SK-N-SH (cell line): Measurements from ENCODE around the gene FHOD3. TPM values are rescaled to one million over a fixed set of nuclear protein-coding genes. Genes with fewer than 3 reads are reported as not detected.

Experiments used
- CTCF ChIA-PET: fragments of 300-600, 350-600 bp; formaldehyde crosslinking; extraction: SDS; loops from one replicate; lab custom pipeline; 2021; lab: Yijun Ruan, JAX
- POLR2A ChIA-PET: fragments of 350-600 bp; sonication (Branson Sonifier 250); formaldehyde crosslinking; extraction: SDS; loops from one replicate; lab custom pipeline; 2020; ENCODE audit warnings: antibody characterized with exemption, inconsistent platforms; lab: Yijun Ruan, JAX
- DNase-seq: peaks from one replicate; pipeline ENCODE4 v3.0.0; 2012
- H2AFZ ChIP-seq: fragments of 200-600 bp; sonication (generic); 2 replicates; pipeline ENCODE4 v1.8.1; 2016; ENCODE audit warnings: antibody characterized with exemption, mild to moderate bottlenecking, low read depth
- H3F3A ChIP-seq: fragments of 200-600 bp; sonication (generic); replicated peaks from 2 replicates; pipeline ENCODE3; 2016; ENCODE audit warnings: antibody characterized with exemption, mild to moderate bottlenecking; ENCODE audit not compliant: insufficient read depth
- H3K27ac ChIP-seq, 2 experiments: fragments of 200-500 bp in 1 of 2; fragments of 200-600 bp in 1 of 2; sonication (Bioruptor generic) in 1 of 2; sonication (generic), shearing (Covaris generic) in 1 of 2; 2 replicates each; pipeline versions ENCODE4 v1.5.1 to v1.6.1; 2014 to 2016; ENCODE audit warnings: low read depth in 2 of 2, inconsistent platforms in 1 of 2, low read length in 1 of 2, mild to moderate bottlenecking in 1 of 2, mixed read lengths in 1 of 2
- H3K27me3 ChIP-seq: fragments of 200-600 bp; sonication (generic), shearing (Covaris generic); 2 replicates; pipeline ENCODE4 v1.6.1; 2016; ENCODE audit warnings: mixed run types; ENCODE audit not compliant: insufficient read depth
- H3K36me3 ChIP-seq, 2 experiments: fragments of 200-500 bp in 1 of 2; fragments of 200-600 bp in 1 of 2; sonication (Bioruptor generic) in 1 of 2; sonication (generic) in 1 of 2; replicated peaks in 1 of 2; 2 replicates each; pipeline versions ENCODE3 to v1.5.1; 2014 to 2016; ENCODE audit warnings: low read length in 1 of 2, mild to moderate bottlenecking in 1 of 2; ENCODE audit not compliant: insufficient read depth in 2 of 2, control insufficient read depth in 1 of 2
- H3K4me1 ChIP-seq, 2 experiments: fragments of 200-500 bp in 1 of 2; fragments of 200-600 bp in 1 of 2; sonication (Bioruptor generic) in 1 of 2; sonication (generic), shearing (Covaris generic) in 1 of 2; 2 replicates each; pipeline versions ENCODE4 v1.5.1 to v1.6.1; 2014 to 2016; ENCODE audit warnings: low read depth in 1 of 2, low read length in 1 of 2, mixed run types in 1 of 2; ENCODE audit not compliant: insufficient read depth in 2 of 2, control insufficient read depth in 1 of 2
- H3K4me2 ChIP-seq: fragments of 200-600 bp; sonication (generic), shearing (Covaris generic); 2 replicates; pipeline ENCODE4 v1.6.1; 2017; ENCODE audit warnings: mixed run types
- H3K4me3 ChIP-seq, 2 experiments: fragments of 200-500 bp in 1 of 2; fragments of 200-600 bp in 1 of 2; sonication (Bioruptor generic) in 1 of 2; sonication (generic), shearing (Covaris generic) in 1 of 2; 2 replicates each; pipeline versions ENCODE4 v1.5.1 to v1.8.1; 2014 to 2016; ENCODE audit warnings: low read depth in 2 of 2, inconsistent platforms in 1 of 2, low read length in 1 of 2, mild to moderate bottlenecking in 1 of 2, mixed read lengths in 1 of 2, moderate library complexity in 1 of 2
- H3K79me2 ChIP-seq: fragments of 200-600 bp; sonication (generic); 2 replicates; pipeline ENCODE4 v1.8.1; 2017; ENCODE audit warnings: mild to moderate bottlenecking; ENCODE audit not compliant: insufficient read depth
- H3K9ac ChIP-seq: fragments of 200-600 bp; sonication (generic); 2 replicates; pipeline ENCODE4 v1.6.1; 2017; ENCODE audit warnings: mixed run types
- H3K9me2 ChIP-seq: fragments of 200-600 bp; sonication (generic); 2 replicates; pipeline ENCODE4 v1.6.1; 2017; ENCODE audit warnings: mixed run types
- H3K9me3 ChIP-seq: fragments of 200-600 bp; sonication (generic); 2 replicates; pipeline ENCODE4 v1.6.1; 2017; ENCODE audit warnings: mixed run types, mild to moderate bottlenecking, moderate library complexity
- H4K20me1 ChIP-seq: fragments of 200-600 bp; sonication (generic); 2 replicates; pipeline ENCODE4 v1.6.1; 2017; ENCODE audit warnings: mild to moderate bottlenecking, mixed run types; ENCODE audit not compliant: insufficient read depth
- ELF1 ChIP-seq: IDR thresholded peaks from 2 replicates; pipeline ENCODE4 v1.4.0; 2012
- FOXJ3 ChIP-seq: sonication (generic); formaldehyde crosslinking; IDR thresholded peaks from 2 replicates; pipeline ENCODE4 v1.5.1; 2020; ENCODE audit warnings: mild to moderate bottlenecking, missing genetic modification reagents
- FOXM1 ChIP-seq: IDR thresholded peaks from 2 replicates; pipeline ENCODE4 v1.4.0; 2012; ENCODE audit warnings: low read depth, mild to moderate bottlenecking
- GABPA ChIP-seq: IDR thresholded peaks from 2 replicates; pipeline ENCODE4 v1.4.0; 2012; ENCODE audit warnings: low read depth, mild to moderate bottlenecking
- RCOR1 ChIP-seq: fragments of 150-350 bp; IDR thresholded peaks from 2 replicates; pipeline ENCODE4 v1.6.1; 2017; ENCODE audit warnings: antibody characterized with exemption, low read length
- REST ChIP-seq: IDR thresholded peaks from 2 replicates; pipeline ENCODE4 v1.6.1; 2012; ENCODE audit warnings: mild to moderate bottlenecking, low read depth, low read length, moderate library complexity
- WGBS: methylation state at CpG from one replicate; pipeline ENCODE4 v1.1.6; 2017; ENCODE audit warnings: low lambda C conversion rate; 5-methylcytosine and 5-hydroxymethylcytosine counted together
- polyA plus RNA-seq, 3 experiments: library from polyadenylated mRNA; depleted of rRNA; stranded (reverse); fragments of >200 nt; gene quantifications; 2 replicates each; pipeline ENCODE4 v1.2.3, GENCODE V29; 2012

The FHOD3 gene
- polyA plus RNA-seq, 1 of the 3 experiments (the other 2 are of a cell fraction) = 10.9 TPM

- 100% methylated on average over 3 of the region's 3 CpGs for WGBS
- no peaks in the 10 kb centered on the region for H3K27me3 ChIP-seq
- H4K20me1 ChIP-seq = 0 out of 2 replicates have a peak, but pooled peaks cover 3% of the 10 kb centered on the region
- no peak overlapping the region for H3K4me2 ChIP-seq
- no peaks in the 10 kb centered on the region for H3K9me2 ChIP-seq
- ChIA-PET POLR2A (no interaction called here), CTCF (interaction anchor here (0.7 to 2.8 kb wide), 5 partner anchors 10 to 717 kb away, joined by 3 to 11 read pairs (median 4); partner anchors contain the start of genes KIAA1328 and TPGS2)
- H3K4me3 ChIP-seq = no peak overlapping the region
- H3K9me3 ChIP-seq = no peaks in the 10 kb centered on the region
- H3F3A ChIP-seq = peaks cover 13% of the 10 kb centered on the region
- H3K27ac ChIP-seq = no peak overlapping the region
- TF ChIP-seq REST (no peak), GABPA (no peak), FOXJ3 (CRISPR knock-in tag) (no peak)
- H3K9ac ChIP-seq = no peak overlapping the region
- H2AFZ ChIP-seq = no peak overlapping the region
- H3K79me2 ChIP-seq = peaks cover 3% of the 10 kb centered on the region; the same call in 1 of the 2 replicates
- no peak for DNase-seq
- H3K4me1 ChIP-seq = peaks cover 0 to 4% of the 10 kb centered on the region in 2 experiments; a peak in 3 of 4 replicates
- peaks cover 12 to 60% of the 10 kb centered on the region in 2 experiments for H3K36me3 ChIP-seq
Observed at GRCh38 chr18:36812678-36813077, 515.2 kb downstream of the FHOD3 start.

- Histone ChIP-seq H3F3A (peaks cover 13% of the 10 kb centered on the region), H3K4me3 (no peak overlapping the region), H3K27ac (no peak overlapping the region), H4K20me1 (0 out of 2 replicates have a peak, but pooled peaks cover 3% of the 10 kb centered on the region), H3K4me2 (no peak overlapping the region), H3K79me2 (no peaks in the 10 kb centered on the region), H2AFZ (no peak overlapping the region), H3K27me3 (no peaks in the 10 kb centered on the region), H3K9me2 (no peaks in the 10 kb centered on the region), H3K9ac (no peak overlapping the region), H3K9me3 (no peaks in the 10 kb centered on the region), H3K4me1 (peaks cover 0 to 4% of the 10 kb centered on the region in 2 experiments; a peak in 3 of 4 replicates)
- no peak for DNase-seq
- POLR2A ChIA-PET = no interaction called here
- WGBS = 95% methylated on average over 4 of the region's 4 CpGs
- CTCF ChIA-PET = interaction anchor here (1.0 to 2.8 kb wide), 5 partner anchors 11 to 125 kb away, joined by 3 to 11 read pairs (median 5); partner anchors contain the start of genes KIAA1328 and TPGS2
- TF ChIP-seq RCOR1 = no peak
- TF ChIP-seq ELF1 = no peak
- TF ChIP-seq FOXM1 = no peak
- TF ChIP-seq, all 33 proteins: peak for 0
- peaks cover 8 to 61% of the 10 kb centered on the region in 2 experiments for H3K36me3 ChIP-seq
Observed at GRCh38 chr18:36813101-36813775, 515.7 kb downstream of the FHOD3 start.
